Naive B cell (primary cell): Measurements from ENCODE around the gene ZFR2. TPM values are rescaled to one million over a fixed set of nuclear protein-coding genes. Genes with fewer than 3 reads are reported as not detected.

Experiments used
- ATAC-seq, 2 donors: fragments of 150-1000 bp; cut with Tn5 transposase; 2 replicates each; pipeline ENCODE4 v1.10.0; 2021; ENCODE audit warnings: low read depth in 2 of 2, mild to moderate bottlenecking in 2 of 2, moderate library complexity in 2 of 2
- DNase-seq: peaks from one replicate; pipeline ENCODE4 v3.0.0; 2022
- H3K27ac Mint-ChIP-seq, 6 donors: one replicate each; pipeline ENCODE4 v1.8.0; 2020 to 2022; ENCODE audit warnings: mild to moderate bottlenecking in 6 of 6, mixed read lengths in 6 of 6, moderate library complexity in 5 of 6, inconsistent platforms in 2 of 6
- H3K27me3 Mint-ChIP-seq, 3 donors: one replicate each; pipeline ENCODE4 v1.8.0; 2021 to 2022; ENCODE audit warnings: mixed read lengths in 3 of 3, mild to moderate bottlenecking in 1 of 3
- H3K36me3 Mint-ChIP-seq, 2 donors: one replicate each; pipeline ENCODE4 v1.8.0; 2020 to 2022; ENCODE audit warnings: mixed read lengths in 2 of 2, inconsistent platforms in 1 of 2, mild to moderate bottlenecking in 1 of 2
- H3K4me1 Mint-ChIP-seq, 3 donors: one replicate each; pipeline ENCODE4 v1.8.0; 2020 to 2022; ENCODE audit warnings: mixed read lengths in 3 of 3, inconsistent platforms in 1 of 3, mild to moderate bottlenecking in 1 of 3, moderate library complexity in 1 of 3
- H3K4me3 Mint-ChIP-seq, 8 donors: one replicate each; pipeline ENCODE4 v1.8.0; 2020 to 2022; ENCODE audit warnings: mild to moderate bottlenecking in 8 of 8, mixed read lengths in 8 of 8, moderate library complexity in 8 of 8, inconsistent platforms in 2 of 8
- H3K9me3 Mint-ChIP-seq, 7 donors: one replicate each; pipeline ENCODE4 v1.8.0; 2020 to 2022; ENCODE audit warnings: mixed read lengths in 7 of 7, mild to moderate bottlenecking in 5 of 7, inconsistent platforms in 2 of 7, moderate library complexity in 1 of 7
- polyA plus RNA-seq, 6 donors: library from polyadenylated mRNA; unstranded; fragments of 300-500 nt; fragmentation: Illumina TruSeq; gene quantifications; one replicate each; pipeline ENCODE4 v1.2.3, GENCODE V29; 2021; ENCODE audit warnings: low read depth in 6 of 6

ZFR2 gene
- polyA plus RNA-seq, 6 donors from 2014 or later: 0.45 to 3.5 (median 0.95) TPM; not detected in 3

DNA sequence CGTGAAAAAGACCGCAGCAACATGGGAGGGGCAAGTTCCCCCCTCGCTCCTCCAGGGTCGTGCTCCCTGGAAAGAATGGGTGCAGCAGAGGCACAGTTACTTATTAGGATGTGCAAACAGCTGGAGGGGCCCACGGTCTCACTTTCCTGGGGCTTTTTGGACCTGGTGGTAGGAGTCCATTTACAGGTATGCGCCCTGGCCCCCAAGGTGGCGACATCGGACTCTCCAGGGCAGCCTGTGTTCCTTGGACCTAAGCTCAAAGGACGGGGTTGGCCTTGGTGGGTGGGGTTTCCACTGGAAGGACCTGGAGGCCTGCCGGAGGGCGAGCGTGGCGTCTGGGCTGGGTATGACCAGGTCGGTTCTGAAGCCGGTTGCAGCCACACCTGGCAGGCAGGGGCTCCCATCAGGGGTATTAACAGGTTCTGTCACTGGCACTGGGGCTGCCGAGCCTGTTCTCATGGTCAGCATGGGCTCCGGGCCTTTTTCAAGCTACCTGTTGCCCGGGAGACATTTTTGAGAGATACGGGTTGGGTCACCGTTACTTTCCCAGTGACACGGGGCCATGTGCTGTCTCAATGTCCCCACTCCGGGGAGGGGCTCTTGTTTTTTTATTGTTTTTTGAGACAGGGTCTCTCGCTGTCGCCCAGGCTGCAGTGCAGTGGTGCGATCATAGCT, 5.9 kb downstream of the ZFR2 start:
- H3K9me3 Mint-ChIP-seq: peaks cover 0 to 2% (median 0%) of the 10 kb centered on the region in 7 donors
- no peaks in the 10 kb centered on the region for H3K36me3 Mint-ChIP-seq
- DNase-seq: no peak
- H3K4me1 Mint-ChIP-seq: peaks cover 3 to 6% (median 3%) of the 10 kb centered on the region in 3 donors
- no peak overlapping the region for H3K4me3 Mint-ChIP-seq
- ATAC-seq: no peak
- no peak overlapping the region for H3K27ac Mint-ChIP-seq
- peaks cover 17 to 24% (median 19%) of the 10 kb centered on the region in 3 donors for H3K27me3 Mint-ChIP-seq

DNA sequence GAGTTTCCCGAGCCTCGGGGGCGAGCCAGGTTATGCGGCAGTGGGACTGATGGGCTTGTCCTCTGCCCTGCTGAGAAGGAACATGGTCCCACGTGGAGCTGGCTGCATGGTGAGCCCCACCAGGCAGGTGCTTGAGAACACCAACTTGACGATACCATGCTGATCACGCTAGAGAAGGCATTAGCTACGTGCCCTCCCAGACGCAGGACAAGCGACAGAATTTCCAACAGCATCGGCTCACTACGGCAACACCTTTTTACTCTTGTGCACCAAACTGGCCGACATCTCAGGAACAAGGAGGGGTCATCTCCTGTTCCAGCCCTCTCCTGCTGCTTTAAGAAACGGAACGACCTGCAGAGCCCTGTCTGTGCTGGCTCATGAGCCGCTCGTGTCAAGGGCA, 8.3 kb downstream of the ZFR2 start:
- ATAC-seq: no peak
- no peak for DNase-seq
- H3K27ac Mint-ChIP-seq: no peak overlapping the region
- no peaks in the 10 kb centered on the region for H3K9me3 Mint-ChIP-seq
- H3K4me3 Mint-ChIP-seq: no peak overlapping the region
- peaks cover 0 to 6% (median 0%) of the 10 kb centered on the region in 3 donors for H3K27me3 Mint-ChIP-seq
- H3K36me3 Mint-ChIP-seq: no peaks in the 10 kb centered on the region
- peaks cover 8 to 12% (median 10%) of the 10 kb centered on the region in 3 donors for H3K4me1 Mint-ChIP-seq

DNA sequence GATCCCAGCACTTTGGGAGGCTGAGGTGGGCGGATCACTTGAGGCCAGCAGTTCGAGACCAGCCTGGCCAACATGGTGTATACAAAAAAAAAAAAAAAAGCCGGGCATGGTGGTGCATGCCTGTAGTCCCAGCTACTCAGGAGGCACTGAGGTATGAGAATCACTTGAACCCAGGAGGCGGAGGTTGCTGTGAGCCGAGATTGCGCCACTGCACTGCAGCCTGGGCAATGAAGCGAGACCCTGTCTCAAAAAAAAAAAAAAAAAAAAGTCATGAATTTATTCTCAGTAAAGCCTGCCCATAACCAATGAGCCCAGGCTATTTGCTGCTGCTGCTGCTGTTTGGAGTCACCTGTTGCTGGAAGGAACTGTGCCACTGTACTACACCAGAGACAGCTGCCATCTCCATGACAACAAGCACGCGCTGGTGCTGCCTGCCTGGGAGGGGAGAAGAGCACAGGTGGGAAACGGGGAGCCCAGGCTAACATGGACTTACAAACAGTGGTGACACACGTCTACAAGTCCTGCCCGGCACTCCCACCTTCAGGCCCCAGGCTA, 11.3 kb downstream of the ZFR2 start:
- Mint-ChIP-seq H3K27me3 (peaks cover 0 to 6% (median 0%) of the 10 kb centered on the region in 3 donors), H3K4me3 (peak overlapping the region in 1 of 8 donors; percentile 33), H3K36me3 (peaks cover 0 to 1% of the 10 kb centered on the region in 2 donors), H3K27ac (peak overlapping the region in 4 of 6 donors; percentile 75 to 91 (median 85)), H3K4me1 (peaks cover 8 to 14% (median 10%) of the 10 kb centered on the region in 3 donors), H3K9me3 (no peaks in the 10 kb centered on the region)
- peak; percentile 97 to 100 for ATAC-seq
- peak; percentile 42 for DNase-seq

DNA sequence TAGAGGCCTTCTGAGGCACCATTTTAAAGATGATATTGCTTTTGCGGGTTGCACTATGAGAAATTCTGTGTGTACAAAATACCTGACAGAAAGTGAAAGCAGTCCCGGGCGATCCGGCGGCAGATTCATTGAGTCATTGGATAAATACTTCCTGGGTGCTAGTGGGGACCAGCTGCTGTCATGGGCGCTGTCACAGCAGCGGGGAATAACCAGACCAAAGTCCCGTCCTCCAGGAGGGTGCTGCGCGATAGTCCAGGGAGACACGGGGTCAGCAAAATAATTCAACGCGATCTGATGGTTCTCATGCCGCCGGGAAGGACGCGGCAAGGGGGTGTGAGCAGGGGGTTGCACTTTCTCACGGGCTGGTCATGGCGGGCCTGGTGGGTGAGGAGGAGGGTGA, 13.5 kb downstream of the ZFR2 start:
- H3K4me1 Mint-ChIP-seq: peaks cover 12 to 20% (median 15%) of the 10 kb centered on the region in 3 donors
- DNase-seq (no peak), ATAC-seq (no peak)
- H3K27ac Mint-ChIP-seq: peak overlapping the region in 3 of 6 donors; percentile 57 to 88 (median 83)
- H3K27me3 Mint-ChIP-seq: no peaks in the 10 kb centered on the region
- peaks cover 0 to 9% (median 0%) of the 10 kb centered on the region in 7 donors for H3K9me3 Mint-ChIP-seq
- peaks cover 0 to 8% of the 10 kb centered on the region in 2 donors for H3K36me3 Mint-ChIP-seq
- H3K4me3 Mint-ChIP-seq: no peak overlapping the region

DNA sequence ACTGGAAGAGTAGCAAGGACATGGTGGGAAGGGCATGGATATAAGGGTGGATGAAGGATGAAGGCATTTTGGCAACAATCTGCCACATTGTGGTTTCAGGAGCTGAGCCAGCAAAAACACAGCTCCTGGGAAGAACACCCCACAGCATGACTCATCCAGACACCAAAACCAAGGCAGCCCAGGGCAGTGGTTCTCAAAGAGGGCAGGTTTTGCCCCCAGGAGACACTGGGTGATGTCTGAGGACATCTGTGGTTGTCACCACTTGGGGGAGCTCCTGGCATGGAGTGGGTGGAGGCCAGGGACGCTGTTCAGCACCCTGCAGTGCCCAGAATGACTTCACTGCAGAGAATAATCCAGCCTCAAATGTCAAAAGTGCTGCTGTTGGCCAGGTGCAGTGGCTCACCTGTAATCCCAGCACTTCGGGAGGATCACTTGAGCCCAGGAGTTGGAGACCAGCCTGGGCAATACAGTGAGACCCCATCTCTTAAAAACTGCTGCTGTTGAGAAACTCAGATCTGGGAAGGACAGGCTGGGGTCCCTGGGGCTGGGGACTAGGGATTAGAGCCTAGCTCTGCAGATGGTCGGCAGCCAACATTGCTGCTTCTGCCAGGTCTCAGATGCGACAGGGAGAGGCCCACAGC, 16.1 kb downstream of the ZFR2 start:
- H3K4me1 Mint-ChIP-seq: peaks cover 6 to 16% (median 10%) of the 10 kb centered on the region in 3 donors
- no peaks in the 10 kb centered on the region for H3K27me3 Mint-ChIP-seq
- no peak overlapping the region for H3K4me3 Mint-ChIP-seq
- ATAC-seq: peak in 1 of 2 donors; percentile 30
- no peak for DNase-seq
- peaks cover 0 to 9% (median 0%) of the 10 kb centered on the region in 7 donors for H3K9me3 Mint-ChIP-seq
- peaks cover 0 to 8% of the 10 kb centered on the region in 2 donors for H3K36me3 Mint-ChIP-seq
- H3K27ac Mint-ChIP-seq: no peak overlapping the region

DNA sequence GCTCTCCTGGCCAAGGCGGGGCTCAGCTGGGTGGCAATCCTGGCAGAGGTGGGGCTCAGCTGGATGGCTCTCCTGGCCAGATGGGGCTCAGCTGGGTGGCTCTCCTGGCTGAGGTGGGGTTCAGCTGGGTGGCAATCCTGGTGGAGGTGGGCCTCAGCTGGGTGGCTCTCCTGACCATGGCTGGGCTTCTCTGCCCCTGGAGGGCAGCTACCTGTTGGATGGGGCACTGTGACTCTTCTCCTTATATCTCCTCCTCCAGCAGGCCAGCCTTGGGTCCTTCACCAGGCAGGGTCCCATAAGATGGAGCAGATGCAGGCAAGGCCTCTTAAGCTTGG, 16.7 kb downstream of the ZFR2 start:
- Mint-ChIP-seq H3K27ac (no peak overlapping the region), H3K27me3 (no peaks in the 10 kb centered on the region), H3K4me1 (peaks cover 2 to 14% (median 8%) of the 10 kb centered on the region in 3 donors), H3K9me3 (peaks cover 0 to 9% (median 0%) of the 10 kb centered on the region in 7 donors), H3K36me3 (peaks cover 0 to 8% of the 10 kb centered on the region in 2 donors), H3K4me3 (no peak overlapping the region)
- DNase-seq (no peak), ATAC-seq (no peak)

DNA sequence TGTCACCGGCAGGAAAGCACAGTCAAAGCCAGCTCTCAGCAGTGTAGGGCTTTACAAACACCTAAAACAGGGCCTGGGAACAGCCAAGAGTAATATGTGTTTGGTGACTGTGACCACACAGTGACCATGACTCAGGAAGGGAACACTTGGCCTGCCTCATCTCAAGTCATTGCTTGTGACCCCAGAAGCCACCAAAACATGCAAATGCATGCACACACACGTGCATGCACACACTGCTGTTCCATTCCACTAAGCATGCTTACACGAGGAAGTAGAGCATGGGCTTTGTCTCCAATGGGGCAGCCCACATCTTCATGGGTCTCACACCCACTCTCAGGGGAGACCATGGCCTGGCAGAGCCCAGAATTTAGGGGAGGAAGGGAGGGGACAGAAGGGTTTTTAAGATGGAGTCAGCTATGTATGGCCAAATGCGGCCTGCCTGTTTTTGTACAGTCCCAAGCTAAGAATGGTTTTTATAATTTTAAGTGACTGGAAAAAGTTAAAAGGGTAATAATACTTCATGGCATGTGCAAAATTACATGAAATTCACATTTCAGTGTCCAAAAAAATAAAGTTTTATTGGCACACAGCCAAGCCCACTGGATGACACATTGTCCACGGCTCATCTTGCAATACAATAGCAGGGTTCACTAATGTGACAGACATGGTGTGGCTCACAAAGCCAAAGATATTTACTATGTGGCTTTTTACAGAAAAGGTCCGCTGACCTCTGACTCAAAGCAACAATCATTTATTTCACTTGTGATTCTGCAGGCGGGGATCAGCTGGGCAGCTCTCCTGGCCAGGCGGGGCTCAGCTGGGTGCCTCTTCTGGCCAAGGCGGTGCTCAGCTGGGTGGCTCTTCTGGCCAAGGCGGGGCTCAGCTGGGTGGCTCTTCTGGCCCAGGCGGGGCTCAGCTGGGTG, 17.3 kb downstream of the ZFR2 start:
- H3K4me3 Mint-ChIP-seq: peak overlapping the region in 1 of 8 donors; percentile 47
- peak in 1 of 2 donors; percentile 36 for ATAC-seq

DNA sequence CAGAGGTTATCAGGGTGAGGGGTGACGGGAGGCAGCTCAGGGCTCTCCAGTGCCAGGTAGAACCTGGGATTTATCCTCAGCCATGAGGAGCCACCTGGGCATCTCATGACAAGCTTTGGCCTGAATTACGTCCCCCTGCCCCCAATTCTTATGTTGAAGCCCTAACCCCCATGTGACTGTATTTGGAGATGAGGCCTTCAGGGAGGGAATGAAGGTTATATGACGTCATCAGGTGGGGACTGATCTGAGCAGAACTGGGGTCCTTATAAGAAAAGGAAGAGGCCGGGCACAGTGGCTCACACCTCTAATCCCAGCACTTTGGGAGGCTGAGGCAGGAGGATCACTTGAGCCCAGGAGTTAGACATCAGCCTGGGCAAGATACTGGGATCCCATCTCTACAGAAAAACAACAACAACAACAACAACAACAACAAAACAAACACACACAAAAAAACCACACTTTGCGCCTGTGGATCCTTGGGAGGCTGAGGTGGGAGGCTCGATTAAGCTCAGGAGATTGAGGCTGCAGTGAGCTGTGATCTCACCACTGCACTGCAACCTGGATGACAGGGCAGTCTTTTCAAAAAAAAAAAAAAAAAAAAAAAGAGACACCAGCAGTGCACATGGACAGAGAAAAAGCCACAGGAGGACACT, 18.4 kb downstream of the ZFR2 start:
- Mint-ChIP-seq H3K4me3 (peak overlapping the region in 1 of 8 donors; percentile 24), H3K9me3 (peaks cover 0 to 9% (median 0%) of the 10 kb centered on the region in 7 donors), H3K36me3 (peaks cover 0 to 8% of the 10 kb centered on the region in 2 donors), H3K27me3 (no peaks in the 10 kb centered on the region), H3K4me1 (peaks cover 2 to 8% (median 8%) of the 10 kb centered on the region in 3 donors), H3K27ac (peak overlapping the region in 2 of 6 donors; percentile 49 to 76)
- DNase-seq (no peak), ATAC-seq (no peak)

More for the DNA sequence above, 17.3 kb downstream of the ZFR2 start:
- no peak for DNase-seq
- Mint-ChIP-seq H3K36me3 (peaks cover 0 to 8% of the 10 kb centered on the region in 2 donors), H3K9me3 (peaks cover 0 to 9% (median 0%) of the 10 kb centered on the region in 7 donors), H3K27ac (peak overlapping the region in 2 of 6 donors; percentile 16 to 56), H3K4me1 (peaks cover 2 to 14% (median 8%) of the 10 kb centered on the region in 3 donors), H3K27me3 (no peaks in the 10 kb centered on the region)

DNA sequence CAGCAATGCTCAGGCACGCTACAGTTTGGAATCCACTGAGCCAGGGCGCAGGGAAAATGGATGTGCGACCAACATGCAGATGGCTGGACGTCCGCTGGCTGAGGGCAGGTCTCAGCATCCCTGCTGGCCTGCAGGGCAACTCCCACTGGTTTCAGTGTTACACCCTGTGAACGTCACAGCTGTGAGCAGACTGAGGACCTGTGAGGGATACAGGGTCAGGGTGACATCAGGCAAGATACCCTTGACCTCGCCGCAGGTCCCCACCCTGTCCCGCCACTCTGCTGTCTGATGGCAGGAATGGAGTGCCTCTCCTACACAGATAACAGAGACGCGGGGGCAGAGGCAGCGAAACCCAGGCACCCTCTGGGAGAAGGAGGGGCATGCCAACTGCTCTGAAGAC, 19.1 kb downstream of the ZFR2 start:
- Mint-ChIP-seq H3K4me1 (peaks cover 2 to 8% (median 7%) of the 10 kb centered on the region in 3 donors), H3K27me3 (no peaks in the 10 kb centered on the region), H3K36me3 (peaks cover 0 to 8% of the 10 kb centered on the region in 2 donors), H3K27ac (no peak overlapping the region), H3K9me3 (peaks cover 0 to 9% (median 0%) of the 10 kb centered on the region in 7 donors), H3K4me3 (peak overlapping the region in 1 of 8 donors; percentile 42)
- ATAC-seq: no peak
- DNase-seq: no peak

DNA sequence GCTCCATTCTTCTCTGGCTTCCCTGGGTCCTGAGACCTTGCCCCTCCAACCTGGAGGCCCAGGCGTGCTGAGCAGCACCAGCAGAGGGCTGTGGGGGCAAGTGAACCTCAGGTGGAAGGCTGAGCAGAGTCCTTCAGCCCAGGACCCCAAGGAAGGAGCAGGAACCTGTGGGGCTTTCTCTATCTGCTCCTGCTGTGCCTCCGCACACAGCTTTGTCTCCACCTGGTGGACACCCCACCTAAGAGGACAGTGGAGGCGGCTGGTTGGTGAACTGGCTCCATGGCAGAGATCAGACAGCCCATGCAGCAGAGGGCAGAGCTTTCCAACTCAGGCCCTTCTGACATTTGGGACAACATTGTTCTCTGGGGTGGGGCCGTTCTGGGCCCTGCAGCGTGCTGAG, 19.7 kb downstream of the ZFR2 start:
- DNase-seq: peak; percentile 21
- ATAC-seq: peak; percentile 61 to 73
- Mint-ChIP-seq H3K27me3 (no peaks in the 10 kb centered on the region), H3K4me3 (no peak overlapping the region), H3K9me3 (peaks cover 0 to 9% (median 0%) of the 10 kb centered on the region in 7 donors), H3K36me3 (peaks cover 0 to 8% of the 10 kb centered on the region in 2 donors), H3K4me1 (peaks cover 2 to 8% (median 7%) of the 10 kb centered on the region in 3 donors), H3K27ac (peak overlapping the region in 1 of 6 donors; percentile 4)

DNA sequence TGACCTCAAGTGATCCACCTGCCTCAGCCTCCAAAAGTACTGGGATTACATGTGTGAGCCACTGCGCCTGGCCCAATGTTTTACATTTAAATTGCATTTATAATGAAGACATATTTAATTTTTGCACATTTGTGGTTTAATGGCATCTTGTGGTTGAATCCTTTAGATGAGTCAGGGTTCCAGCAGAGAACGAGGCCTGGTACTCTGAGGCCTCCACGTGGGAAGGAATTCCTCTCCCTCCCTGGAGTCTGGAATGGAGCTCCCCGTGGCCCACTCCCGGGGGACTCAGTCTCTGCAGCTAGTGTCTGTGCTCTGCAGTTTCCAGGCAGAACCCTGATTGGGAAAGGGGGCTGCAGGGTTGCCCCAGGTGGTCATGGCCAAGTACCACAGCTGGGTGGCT, 24.2 kb downstream of the ZFR2 start:
- DNase-seq: no peak
- ATAC-seq: no peak
- no peaks in the 10 kb centered on the region for H3K4me1 Mint-ChIP-seq
- H3K4me3 Mint-ChIP-seq: no peak overlapping the region
- H3K9me3 Mint-ChIP-seq: peaks cover 0 to 1% (median 0%) of the 10 kb centered on the region in 7 donors
- no peaks in the 10 kb centered on the region for H3K36me3 Mint-ChIP-seq
- H3K27me3 Mint-ChIP-seq: no peaks in the 10 kb centered on the region
- H3K27ac Mint-ChIP-seq: no peak overlapping the region

DNA sequence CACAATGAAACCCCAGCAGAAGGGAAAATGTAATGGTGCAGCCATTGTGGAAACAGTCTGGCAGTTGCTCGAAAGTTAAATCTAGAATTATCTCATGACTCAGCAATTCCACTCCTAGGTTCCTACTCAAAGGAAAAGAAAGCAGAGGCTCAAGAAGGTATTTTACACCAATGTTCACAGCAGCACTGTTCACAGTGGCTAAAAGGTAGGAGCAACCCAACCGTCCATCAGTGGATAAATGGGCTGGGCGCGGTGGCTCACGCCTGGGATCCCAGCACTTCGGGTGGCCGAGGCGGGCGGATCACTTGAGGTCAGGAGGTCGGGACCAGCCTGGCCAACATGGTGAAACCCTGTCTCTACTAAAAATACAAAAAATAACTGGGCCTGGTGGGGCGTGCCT, 25.9 kb downstream of the ZFR2 start:
- H3K27me3 Mint-ChIP-seq: no peaks in the 10 kb centered on the region
- no peaks in the 10 kb centered on the region for H3K4me1 Mint-ChIP-seq
- H3K36me3 Mint-ChIP-seq: no peaks in the 10 kb centered on the region
- H3K27ac Mint-ChIP-seq: no peak overlapping the region
- no peak overlapping the region for H3K4me3 Mint-ChIP-seq
- H3K9me3 Mint-ChIP-seq: peaks cover 0 to 1% (median 0%) of the 10 kb centered on the region in 7 donors
- ATAC-seq: no peak
- no peak for DNase-seq
